Chondrocyte (in vitro differentiated cells): ENCODE data around the gene UPF1. TPM values are rescaled to one million over a fixed set of nuclear protein-coding genes. Genes with fewer than 3 reads are reported as not detected.
"Not testable (repeated sequence)": the region's sequence is repeated elsewhere in the genome, so short reads cannot be mapped to it uniquely, and the experiment has no call there.

Experiments
- DNase-seq: peaks from one replicate; pipeline ENCODE4 v3.0.0; 2021; ENCODE audit warnings: mixed read lengths, low spot score
- H3K27ac Mint-ChIP-seq: one replicate; pipeline ENCODE4 v1.8.0; 2021; ENCODE audit warnings: mild to moderate bottlenecking, moderate library complexity, mixed read lengths; ENCODE audit not compliant: unreplicated experiment
- H3K27me3 Mint-ChIP-seq: 2 replicates; pipeline ENCODE4 v1.8.0; 2021; ENCODE audit warnings: low read depth, mixed read lengths
- H3K36me3 Mint-ChIP-seq: 2 replicates; pipeline ENCODE4 v1.8.0; 2021; ENCODE audit warnings: low read depth, mixed read lengths
- H3K4me1 Mint-ChIP-seq: 2 replicates; pipeline ENCODE4 v1.8.0; 2021; ENCODE audit warnings: low read depth, mild to moderate bottlenecking, mixed read lengths
- H3K4me3 Mint-ChIP-seq: one replicate; pipeline ENCODE4 v1.8.0; 2021; ENCODE audit warnings: mild to moderate bottlenecking, moderate library complexity, mixed read lengths; ENCODE audit not compliant: unreplicated experiment
- H3K9me3 Mint-ChIP-seq: 2 replicates; pipeline ENCODE4 v1.8.0; 2021; ENCODE audit warnings: low read depth, mixed read lengths
- CTCF ChIP-seq: fragments of 200-600 bp; sonication (generic); IDR thresholded peaks from 2 replicates; pipeline ENCODE4 v1.5.0; 2021; ENCODE audit warnings: antibody characterized with exemption, mild to moderate bottlenecking, moderate library complexity
- total RNA-seq: library from RNA; stranded (reverse); gene quantifications from 3 replicates; pipeline ENCODE4 v1.2.1, GENCODE V29; 2021

UPF1 gene
- total RNA-seq, 1 donor from 2014 or later: 40.4 TPM

GRCh38 chr19:18910801-18911436 lies 79.2 kb downstream of the UPF1 start:
- H3K9me3 Mint-ChIP-seq: no peaks in the 10 kb centered on the region

GRCh38 chr19:18912933-18913332 lies 81.2 kb downstream of the UPF1 start:
- no peak for DNase-seq
- no peak for TF ChIP-seq CTCF
- no peak overlapping the region for H3K4me3 Mint-ChIP-seq
- H3K9me3 Mint-ChIP-seq: no peaks in the 10 kb centered on the region
- no peak overlapping the region for H3K27ac Mint-ChIP-seq
- H3K36me3 Mint-ChIP-seq: peaks cover 14% of the 10 kb centered on the region
- H3K27me3 Mint-ChIP-seq: no peaks in the 10 kb centered on the region
- peaks cover 13% of the 10 kb centered on the region for H3K4me1 Mint-ChIP-seq

More at GRCh38 chr19:18910801-18911436, 79.2 kb downstream of the UPF1 start:
- no peak for TF ChIP-seq CTCF
- H3K4me3 Mint-ChIP-seq: no peak overlapping the region
- peaks cover 15% of the 10 kb centered on the region for H3K36me3 Mint-ChIP-seq
- H3K4me1 Mint-ChIP-seq: peaks cover 3% of the 10 kb centered on the region
- no peaks in the 10 kb centered on the region for H3K27me3 Mint-ChIP-seq
- H3K27ac Mint-ChIP-seq: no peak overlapping the region
- DNase-seq: no peak

DNA sequence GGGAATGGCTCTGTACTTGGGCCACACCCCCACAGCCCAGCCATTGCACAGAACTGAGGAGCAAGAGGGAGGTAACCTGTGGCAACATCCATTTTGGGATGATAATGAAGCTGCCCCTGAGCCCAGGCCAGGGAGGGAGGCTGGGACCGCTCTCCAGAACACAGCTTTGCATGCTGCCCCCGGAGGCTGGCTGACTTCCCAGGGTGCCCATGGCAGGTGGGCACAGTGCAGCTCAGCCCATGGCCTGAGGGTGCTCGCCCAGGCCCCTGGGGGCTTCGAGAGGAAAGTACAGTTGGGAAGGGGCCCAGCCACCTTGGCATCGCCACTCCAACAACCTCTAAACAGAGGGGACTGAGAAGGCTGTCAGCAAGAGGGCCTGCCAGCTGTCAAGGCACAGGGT lies 81.7 kb downstream of the UPF1 start:
- DNase-seq: no peak
- Mint-ChIP-seq H3K9me3 (no peaks in the 10 kb centered on the region), H3K27me3 (no peaks in the 10 kb centered on the region), H3K4me1 (peaks cover 18% of the 10 kb centered on the region), H3K36me3 (peaks cover 14% of the 10 kb centered on the region), H3K27ac (no peak overlapping the region), H3K4me3 (no peak overlapping the region)
- TF ChIP-seq CTCF: no peak

- Mint-ChIP-seq H3K27ac (peak overlapping the region; percentile 41), H3K4me1 (peaks cover 33% of the 10 kb centered on the region), H3K9me3 (no peaks in the 10 kb centered on the region), H3K27me3 (no peaks in the 10 kb centered on the region), H3K4me3 (no peak overlapping the region), H3K36me3 (peaks cover 11% of the 10 kb centered on the region)
- no peak for DNase-seq
- TF ChIP-seq CTCF: peak; percentile 61
These were observed 83.9 kb downstream of the UPF1 start for GRCh38 chr19:18915639-18916038.

DNA sequence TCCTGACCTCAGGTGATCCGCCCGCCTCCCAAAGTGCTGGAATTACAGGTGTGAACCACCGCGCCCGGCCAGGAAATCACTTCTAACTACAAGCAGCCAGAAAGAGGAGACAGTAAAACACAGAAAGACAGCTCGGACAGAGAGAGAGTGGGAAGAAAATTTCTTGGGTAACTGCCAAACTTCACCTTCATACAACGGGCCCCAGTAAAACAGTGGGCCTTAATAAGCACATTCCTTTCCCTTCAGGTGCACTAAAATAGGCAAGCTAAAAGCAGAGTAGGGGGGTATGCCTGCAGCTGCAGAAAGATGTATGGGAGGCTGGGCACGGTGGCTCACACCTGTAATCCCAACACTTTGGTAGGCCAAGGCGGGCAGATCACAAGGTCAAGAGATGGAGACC lies 85.8 kb downstream of the UPF1 start:
- H3K4me1 Mint-ChIP-seq: peaks cover 40% of the 10 kb centered on the region
- peaks cover 14% of the 10 kb centered on the region for H3K36me3 Mint-ChIP-seq
- not testable (repeated sequence) for H3K27me3 Mint-ChIP-seq, DNase-seq, H3K9me3 Mint-ChIP-seq
- H3K4me3 Mint-ChIP-seq: peak overlapping the region; percentile 92
- peak overlapping the region; percentile 70 for H3K27ac Mint-ChIP-seq

Other genes with a start within 250 kb of the UPF1 start
- gene REX1BD, start 243.2 kb upstream of the UPF1 start, total RNA-seq: 46.9 to 89.0 TPM (median 54.1 TPM) in 3 replicates
- 13.2 to 21.9 TPM (median 15.3 TPM) in 3 replicates for gene CRLF1, start 225.2 kb upstream of the UPF1 start, total RNA-seq
- 4.4 to 4.8 TPM (median 4.4 TPM) in 3 replicates for gene TMEM59L, start 219.1 kb upstream of the UPF1 start, total RNA-seq
- gene KLHL26, start 194.9 kb upstream of the UPF1 start, total RNA-seq: 6.6 to 9.8 TPM (median 8.0 TPM) in 3 replicates
- gene CRTC1, start 148.3 kb upstream of the UPF1 start, total RNA-seq: 14.6 to 17.2 TPM (median 15.5 TPM) in 3 replicates
- 10.6 to 17.2 TPM (median 14.5 TPM) in 3 replicates for gene COMP, start 40.7 kb upstream of the UPF1 start, total RNA-seq
- gene CERS1, start 64.2 kb downstream of the UPF1 start, total RNA-seq: 4.3 to 10.2 TPM (median 8.4 TPM) in 3 replicates
- 175 to 205 TPM (median 189 TPM) in 3 replicates for gene COPE, start 87.4 kb downstream of the UPF1 start, total RNA-seq
- gene DDX49, start 87.8 kb downstream of the UPF1 start, total RNA-seq: 47.0 to 57.4 TPM (median 50.6 TPM) in 3 replicates
- gene HOMER3, start 109.3 kb downstream of the UPF1 start, total RNA-seq: 34.5 to 54.7 TPM (median 50.6 TPM) in 3 replicates
- 63.8 to 87.4 TPM (median 66.4 TPM) in 3 replicates for gene SUGP2, start 201.6 kb downstream of the UPF1 start, total RNA-seq
- 24.6 to 36.1 TPM (median 26.8 TPM) in 3 replicates for gene ARMC6, start 201.6 kb downstream of the UPF1 start, total RNA-seq
- 8.2 to 13.0 TPM (median 8.9 TPM) in 3 replicates for gene SLC25A42, start 232.0 kb downstream of the UPF1 start, total RNA-seq